OCI-LY7 (cell line): ENCODE results near the gene ZMYND15. TPM values are rescaled to one million over a fixed set of nuclear protein-coding genes. Genes with fewer than 3 reads are reported as not detected.
A peak's percentile ranks its signal among the peaks of the same experiment; 100 is the strongest.

Experiments used
- BruUV-seq: library from RNA; stranded (reverse); fragments of 400-500 nt; replicated peaks from 2 replicates; lab custom pipeline; 2021; lab: Mats Ljungman, UMichigan
- CTCF ChIA-PET: fragments of 300-600 bp; sonication (Branson Sonifier 250); formaldehyde crosslinking; loops from one replicate; lab custom pipeline; 2022; ENCODE audit warnings: antibody characterized with exemption; ENCODE audit not compliant: unreplicated experiment; lab: Charles Lee
- POLR2A ChIA-PET: fragments of 300-600 bp; sonication (Branson Sonifier 250); formaldehyde crosslinking; loops from one replicate; lab custom pipeline; 2022; ENCODE audit warnings: antibody characterized with exemption; lab: Charles Lee
- DNase-seq: peaks from one replicate; pipeline ENCODE4 v3.0.0-alpha.2; 2015; ENCODE audit warnings: low spot score
- H2AFZ ChIP-seq: fragments of 200-600 bp; sonication (generic), shearing (Covaris generic); 2 replicates; pipeline ENCODE4 v1.6.1; 2014; ENCODE audit warnings: mild to moderate bottlenecking, antibody characterized with exemption, low read length, moderate library complexity
- H3K27ac ChIP-seq: fragments of 200-600 bp; sonication (generic); 2 replicates; pipeline ENCODE4 v1.5.1; 2014; ENCODE audit warnings: mixed run types, low read depth, mild to moderate bottlenecking, moderate library complexity, low read length, inconsistent platforms; ENCODE audit not compliant: poor library complexity, severe bottlenecking
- H3K36me3 ChIP-seq: fragments of 200-600 bp; sonication (generic); 2 replicates; pipeline ENCODE4 v1.6.1; 2014; ENCODE audit warnings: mild to moderate bottlenecking, antibody characterized with exemption, low read length, moderate library complexity, mixed read lengths; ENCODE audit not compliant: insufficient read depth
- H3K4me1 ChIP-seq: fragments of 200-600 bp; sonication (generic); 2 replicates; pipeline ENCODE4 v1.5.1; 2014; ENCODE audit warnings: mild to moderate bottlenecking, low read length; ENCODE audit not compliant: insufficient read depth, poor library complexity, severe bottlenecking
- H3K4me2 ChIP-seq: fragments of 200-600 bp; sonication (generic); 2 replicates; pipeline ENCODE4 v1.6.1; 2014; ENCODE audit warnings: mild to moderate bottlenecking, low read length
- H3K4me3 ChIP-seq: fragments of 200-600 bp; sonication (generic); 2 replicates; pipeline ENCODE4 v1.5.1; 2014; ENCODE audit warnings: mild to moderate bottlenecking, low read depth, low read length; ENCODE audit not compliant: poor library complexity, severe bottlenecking
- H3K79me2 ChIP-seq: fragments of 200-600 bp; sonication (generic); 2 replicates; pipeline ENCODE4 v1.6.1; 2016; ENCODE audit warnings: low read depth, mild to moderate bottlenecking, low read length, moderate library complexity, mixed read lengths; ENCODE audit not compliant: insufficient read depth
- H3K9me2 ChIP-seq: fragments of 200-600 bp; sonication (generic); 2 replicates; pipeline ENCODE4 v1.6.1; 2016; ENCODE audit warnings: mild to moderate bottlenecking, low read length, mixed read lengths; ENCODE audit not compliant: insufficient read depth
- H3K9me3 ChIP-seq: fragments of 200-600 bp; sonication (generic); 2 replicates; pipeline ENCODE4 v1.6.1; 2014; ENCODE audit warnings: mild to moderate bottlenecking, mixed run types, low read length, mixed read lengths
- H4K20me1 ChIP-seq: fragments of 200-600 bp; sonication (generic); 2 replicates; pipeline ENCODE4 v1.6.1; 2014; ENCODE audit warnings: mild to moderate bottlenecking, antibody characterized with exemption, low read length, moderate library complexity, mixed read lengths; ENCODE audit not compliant: insufficient read depth
- CTCF ChIP-seq: fragments of 200-600 bp; sonication (generic); conservative IDR thresholded peaks from 2 replicates; pipeline ENCODE4 v1.5.1; 2014; ENCODE audit warnings: mild to moderate bottlenecking, antibody characterized with exemption, low read length, moderate library complexity, mixed read lengths
- EZH2phosphoT487 ChIP-seq: fragments of 200-600 bp; sonication (generic); IDR thresholded peaks from 2 replicates; pipeline ENCODE4 v1.6.1; 2018; ENCODE audit warnings: low read depth, borderline replicate concordance, mild to moderate bottlenecking, mixed run types, antibody characterized with exemption, low read length, moderate library complexity, mixed read lengths
- intact Hi-C: fragments of 100-400 bp; cut with micrococcal nuclease; formaldehyde crosslinking; loops from one replicate; pipeline ENCODE4 v1.10.0; 2022; ENCODE audit not compliant: unreplicated experiment
- total RNA-seq, 2 experiments: library from RNA; depleted of rRNA in 1 of 2; stranded (reverse); fragments of >200 nt in 1 of 2; shearing (Covaris generic) in 1 of 2; gene quantifications; 2 replicates each; pipeline ENCODE4 v1.2.3, GENCODE V29; 2014 to 2022

The ZMYND15 gene
- total RNA-seq, 2 experiments from 2014 or later, result not detected

GRCh38 chr17:4777969-4778760 lies 38.5 kb downstream of the ZMYND15 start:
- H3K36me3 ChIP-seq, result no peaks in the 10 kb centered on the region
- ChIA-PET POLR2A (interaction anchor here (0.9 kb wide), 1 partner anchor 43 kb away, joined by 3 read pairs; no protein-coding TSS in a partner anchor), CTCF (no interaction called here)
- H3K27ac ChIP-seq, result no peak overlapping the region
- no peaks in the 10 kb centered on the region for H3K79me2 ChIP-seq
- peaks cover 14% of the 10 kb centered on the region for H3K4me1 ChIP-seq
- no peaks in the 10 kb centered on the region for H3K9me2 ChIP-seq
- H2AFZ ChIP-seq, result no peak overlapping the region
- intact Hi-C loops, result no loop called here
- no TSS peak for BruUV-seq
- DNase-seq, result peak; percentile 22
- TF ChIP-seq EZH2phosphoT487, result no peak
- no peak for TF ChIP-seq CTCF
- H3K9me3 ChIP-seq, result no peaks in the 10 kb centered on the region
- no peak overlapping the region for H3K4me3 ChIP-seq
- H4K20me1 ChIP-seq, result no peaks in the 10 kb centered on the region
- no peak overlapping the region for H3K4me2 ChIP-seq

GRCh38 chr17:4780325-4780955 lies 40.8 kb downstream of the ZMYND15 start:
- H3K4me1 ChIP-seq, result no peaks in the 10 kb centered on the region
- CTCF ChIA-PET, result no interaction called here
- POLR2A ChIA-PET, result interaction anchor here (0.7 kb wide), 1 partner anchor 53 kb away, joined by 4 read pairs; no protein-coding TSS in a partner anchor
- H3K36me3 ChIP-seq, result no peaks in the 10 kb centered on the region
- no peak for TF ChIP-seq CTCF
- no peak for TF ChIP-seq EZH2phosphoT487
- H3K27ac ChIP-seq, result no peak overlapping the region
- no peaks in the 10 kb centered on the region for H3K9me3 ChIP-seq
- intact Hi-C loops, result no loop called here
- H3K9me2 ChIP-seq, result no peaks in the 10 kb centered on the region
- H2AFZ ChIP-seq, result no peak overlapping the region
- no peak overlapping the region for H3K4me2 ChIP-seq
- H3K79me2 ChIP-seq, result no peaks in the 10 kb centered on the region
- DNase-seq, result no peak
- H4K20me1 ChIP-seq, result no peaks in the 10 kb centered on the region
- no peak overlapping the region for H3K4me3 ChIP-seq
- no TSS peak for BruUV-seq

- Histone ChIP-seq H3K27ac (no peak overlapping the region), H3K4me1 (no peaks in the 10 kb centered on the region), H3K79me2 (no peaks in the 10 kb centered on the region), H4K20me1 (no peaks in the 10 kb centered on the region), H3K9me3 (no peaks in the 10 kb centered on the region), H3K9me2 (no peaks in the 10 kb centered on the region), H3K36me3 (no peaks in the 10 kb centered on the region), H3K4me2 (no peak overlapping the region), H3K4me3 (no peak overlapping the region), H2AFZ (no peak overlapping the region)
- BruUV-seq, result no TSS peak
- intact Hi-C loops, result no loop called here
- TF ChIP-seq EZH2phosphoT487, result no peak
- TF ChIP-seq CTCF, result no peak
- DNase-seq, result no peak
- CTCF ChIA-PET, result no interaction called here
- POLR2A ChIA-PET, result no interaction called here
These were observed 43.0 kb downstream of the ZMYND15 start for GRCh38 chr17:4782652-4783051.
